Erythroblast (primary cell): ENCODE measurements around the gene FHAD1.
"Not testable (repeated sequence)": the region's sequence is repeated elsewhere in the genome, so short reads cannot be mapped to it uniquely, and the experiment has no call there.

Experiments used
- DNase-seq, 2 experiments: peaks; one replicate each; lab custom pipeline; 2025; lab: John Stamatoyannopoulos, UW
- GATA1 ChIP-seq: IDR thresholded peaks from 2 replicates; pipeline ENCODE4 v1.6.1; 2011; ENCODE audit warnings: low read depth, mild to moderate bottlenecking, control low read depth, low read length, moderate library complexity
- POLR2A ChIP-seq: IDR thresholded peaks from 2 replicates; pipeline ENCODE4 v1.6.1; 2011; ENCODE audit warnings: mild to moderate bottlenecking, low read length

The FHAD1 gene

DNA sequence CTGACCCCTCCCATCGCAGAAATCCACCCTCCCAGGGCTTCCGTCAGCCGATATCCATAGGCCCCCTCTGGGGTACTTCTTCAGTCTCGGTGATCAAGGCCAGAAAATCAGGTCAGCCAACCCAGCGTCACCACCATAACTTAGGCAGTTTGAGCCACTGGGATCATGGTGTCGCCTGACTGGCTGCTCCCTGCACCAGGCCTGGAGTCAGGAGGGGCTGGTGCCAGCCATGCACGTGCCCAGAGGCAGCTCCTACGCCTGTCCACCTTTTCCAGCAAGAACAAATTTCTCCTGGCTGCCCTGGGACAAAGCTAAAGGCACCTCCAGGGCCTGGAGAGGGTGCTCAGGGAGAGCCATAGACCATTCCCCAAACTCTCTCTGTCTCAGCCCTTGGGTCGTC, 186.4 kb downstream of the FHAD1 start:
- TF ChIP-seq POLR2A (no peak), GATA1 (no peak)
- no peak for DNase-seq

DNA sequence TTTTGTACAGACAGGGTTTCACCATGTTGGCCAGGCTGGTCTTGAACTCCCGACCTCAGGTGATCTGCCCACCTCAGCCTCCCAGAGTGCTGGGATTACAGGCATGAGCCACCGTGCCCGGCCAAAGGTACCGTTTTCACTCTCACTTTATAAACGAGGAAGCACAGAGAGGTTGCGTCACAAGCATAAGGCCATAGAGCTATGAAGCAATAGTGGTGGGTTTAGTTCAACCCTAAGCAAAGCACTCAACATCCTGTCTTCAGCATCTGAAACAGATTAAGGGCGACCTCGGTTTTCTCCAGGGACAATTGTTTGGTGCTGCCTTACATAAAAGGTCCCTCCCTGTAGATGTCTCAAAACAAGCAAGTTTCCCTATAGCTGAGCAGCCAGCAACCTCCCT, 187.7 kb downstream of the FHAD1 start:
- DNase-seq: not testable (repeated sequence)

DNA sequence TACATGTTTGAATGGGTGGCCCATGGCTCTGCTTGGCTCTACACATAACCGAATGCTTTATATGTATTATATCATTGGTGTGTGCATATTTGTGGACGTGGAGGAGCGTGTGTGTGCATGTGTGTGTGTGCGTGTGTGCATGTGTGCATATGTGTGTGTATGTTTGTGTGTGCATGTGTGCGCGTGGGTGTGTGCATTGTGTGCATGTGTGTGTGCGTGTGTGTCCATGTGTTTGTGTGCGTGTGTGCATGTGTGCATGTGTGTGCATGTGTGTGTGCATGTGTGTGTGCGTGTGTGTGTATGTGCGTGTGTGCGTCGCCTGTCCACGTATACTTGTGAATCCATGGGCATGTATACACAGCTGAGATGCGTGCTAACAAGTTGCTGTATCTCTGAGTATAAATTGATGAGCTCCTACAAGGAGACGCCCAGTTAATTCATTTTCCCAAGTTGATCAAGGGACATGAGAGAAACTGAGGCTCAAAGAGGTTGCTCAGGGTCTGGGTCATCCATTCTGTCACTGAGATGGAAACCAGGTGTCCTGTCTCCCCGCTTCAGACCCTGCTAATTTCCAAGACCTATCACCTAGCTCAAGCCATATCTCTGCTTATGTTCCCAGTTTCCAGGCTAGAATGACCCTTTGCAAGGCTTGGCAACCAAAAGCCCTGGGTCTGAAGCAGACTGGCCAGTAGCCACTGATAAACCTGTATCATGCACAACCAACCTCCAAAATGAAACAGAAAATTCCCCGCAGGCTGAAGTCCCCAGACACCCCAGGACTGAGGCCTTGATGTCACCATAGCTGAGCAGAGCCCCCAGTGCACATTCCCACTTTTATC, 188.4 kb downstream of the FHAD1 start:
- no peak for TF ChIP-seq GATA1
- TF ChIP-seq POLR2A: no peak

DNA sequence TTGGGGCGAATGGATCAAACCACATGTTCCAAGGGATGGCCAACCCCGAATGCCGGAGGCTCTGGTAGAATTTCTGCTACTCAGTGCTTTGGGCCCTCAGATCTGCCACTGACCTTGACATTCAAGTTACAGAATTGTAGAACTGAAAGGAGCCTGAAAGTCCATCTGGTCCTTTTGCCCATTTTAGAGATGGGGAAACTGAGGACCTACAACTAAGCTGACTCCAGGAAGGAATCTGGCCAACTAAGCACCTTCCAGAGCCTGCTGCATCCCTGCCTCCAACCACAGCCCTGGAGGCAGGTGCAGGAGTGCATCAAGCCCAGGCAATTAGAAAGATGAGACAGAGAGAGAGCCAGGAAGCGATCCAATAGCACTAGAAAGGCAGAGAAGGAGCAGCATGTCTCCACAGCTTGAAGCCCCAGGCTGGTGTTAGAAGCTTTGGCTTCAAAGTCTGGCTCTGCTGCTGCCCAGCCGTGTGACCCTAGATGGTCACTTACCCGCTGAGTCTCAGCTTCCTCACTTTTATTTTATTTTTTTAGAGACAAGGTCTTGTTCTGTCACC, 189.9 kb downstream of the FHAD1 start:
- no peak for DNase-seq
- TF ChIP-seq POLR2A: no peak
- no peak for TF ChIP-seq GATA1

More for the DNA sequence above, 188.4 kb downstream of the FHAD1 start:
- DNase-seq: no peak

DNA sequence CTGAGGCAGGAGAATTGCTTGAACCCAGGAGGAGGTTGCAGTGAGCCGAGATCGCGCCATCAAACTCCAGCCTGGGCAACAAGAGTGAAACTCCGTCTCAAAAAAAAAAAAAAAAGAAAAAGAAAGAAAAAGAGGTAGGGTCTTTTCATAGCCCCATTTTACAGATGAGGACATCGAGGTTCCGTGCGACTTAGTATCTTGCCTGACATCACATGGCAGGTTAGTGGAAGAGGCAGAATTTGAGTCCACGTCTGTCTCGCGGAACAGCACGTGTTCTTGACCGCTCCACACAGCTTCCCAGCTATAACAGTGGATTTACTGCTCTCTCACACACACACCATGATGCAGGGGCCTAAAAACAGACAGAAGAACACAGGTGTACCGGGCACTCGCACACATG, 192.3 kb downstream of the FHAD1 start:
- TF ChIP-seq GATA1: no peak
- TF ChIP-seq POLR2A: no peak
- DNase-seq: no peak

DNA sequence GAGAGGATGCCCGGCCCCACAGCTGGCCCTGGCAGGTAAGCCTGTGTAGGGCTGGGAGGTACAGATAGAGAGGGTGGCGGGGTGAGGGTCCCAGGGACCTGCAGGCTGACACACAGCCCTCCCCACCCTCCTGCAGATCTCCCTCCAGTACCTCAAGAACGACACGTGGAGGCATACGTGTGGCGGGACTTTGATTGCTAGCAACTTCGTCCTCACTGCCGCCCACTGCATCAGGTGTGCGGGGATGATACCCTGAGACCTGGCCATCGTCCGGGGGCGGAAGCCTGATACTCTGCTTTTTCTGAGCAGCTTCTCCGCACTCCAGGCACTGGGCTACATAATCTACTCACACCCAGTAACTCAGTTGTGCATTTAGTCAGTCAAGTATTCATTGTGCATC, 193.3 kb downstream of the FHAD1 start:
- DNase-seq: no peak
- TF ChIP-seq POLR2A (no peak), GATA1 (no peak)

DNA sequence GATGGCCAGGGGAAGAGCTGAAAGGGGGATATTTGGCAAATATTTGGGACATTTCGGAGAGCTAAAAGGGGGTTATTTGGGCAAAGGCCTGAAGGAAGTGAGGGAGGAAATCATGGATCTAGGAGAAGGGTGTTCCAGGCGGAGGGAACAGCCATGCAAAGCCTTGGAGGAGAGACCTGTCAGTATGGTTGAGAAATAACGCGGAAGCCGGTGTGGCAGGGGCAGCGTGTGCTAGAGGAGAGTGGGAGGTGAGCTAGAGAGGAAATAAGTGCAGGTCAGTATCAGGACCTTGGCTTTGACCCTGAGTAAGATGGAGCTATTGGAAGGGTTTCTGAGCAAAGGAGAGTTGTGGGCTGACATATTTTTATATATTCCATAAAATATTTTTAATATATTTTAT, 194.2 kb downstream of the FHAD1 start:
- no peak for DNase-seq
- TF ChIP-seq GATA1 (no peak), POLR2A (no peak)

DNA sequence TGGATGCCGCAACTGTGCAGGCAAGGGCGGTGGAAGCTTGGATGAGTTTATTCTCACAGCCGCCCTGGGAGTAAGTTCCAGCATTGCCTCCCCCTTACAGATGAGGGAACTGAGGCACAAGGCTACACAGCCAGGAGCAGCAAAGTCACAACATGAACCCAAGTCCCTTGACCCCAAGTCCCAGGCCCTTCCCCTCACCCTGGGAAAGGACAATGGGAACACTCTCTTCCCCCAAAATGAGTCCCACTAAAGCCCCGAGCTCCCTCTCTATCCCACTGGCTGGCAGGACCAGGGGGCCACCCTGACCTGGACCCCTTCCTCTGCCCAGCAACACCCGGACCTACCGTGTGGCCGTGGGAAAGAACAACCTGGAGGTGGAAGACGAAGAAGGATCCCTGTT, 195.1 kb downstream of the FHAD1 start:
- DNase-seq: no peak
- no peak for TF ChIP-seq POLR2A
- TF ChIP-seq GATA1: no peak

DNA sequence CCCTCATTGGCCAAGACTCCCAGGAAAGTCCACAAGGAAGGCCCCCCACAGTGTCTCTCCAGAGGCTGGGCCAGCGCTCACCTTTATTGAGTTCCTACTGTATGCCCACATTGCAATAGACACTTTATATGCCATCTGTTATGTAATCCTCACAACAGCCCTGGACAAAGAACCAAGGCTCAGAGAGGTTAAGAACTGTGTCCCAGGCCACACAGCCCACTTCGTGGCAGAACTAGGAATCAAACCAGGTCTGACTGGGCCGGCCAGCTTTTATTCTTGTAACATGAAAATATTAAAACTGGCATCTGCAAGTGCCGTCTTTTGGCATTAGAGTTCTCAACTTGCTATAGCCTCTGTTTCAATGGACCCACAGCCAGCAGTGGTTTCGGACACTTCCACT, 195.7 kb downstream of the FHAD1 start:
- no peak for DNase-seq
- TF ChIP-seq GATA1 (no peak), POLR2A (no peak)

DNA sequence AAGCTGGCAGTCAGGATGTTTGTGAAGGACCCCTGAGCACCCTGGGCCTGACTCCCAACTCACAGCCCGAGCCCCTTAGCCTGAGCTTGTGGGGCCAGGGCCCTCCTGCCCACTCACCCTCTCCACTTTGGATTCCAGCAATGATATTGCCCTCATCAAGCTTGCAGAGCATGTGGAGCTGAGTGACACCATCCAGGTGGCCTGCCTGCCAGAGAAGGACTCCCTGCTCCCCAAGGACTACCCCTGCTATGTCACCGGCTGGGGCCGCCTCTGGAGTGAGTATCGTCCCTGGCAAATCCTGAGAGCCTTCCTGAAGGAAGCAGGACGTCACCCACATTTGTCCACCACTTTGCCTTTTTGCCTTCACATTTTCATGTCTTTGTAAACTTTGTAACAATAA, 196.3 kb downstream of the FHAD1 start:
- TF ChIP-seq GATA1: no peak
- no peak for TF ChIP-seq POLR2A
- DNase-seq: no peak

DNA sequence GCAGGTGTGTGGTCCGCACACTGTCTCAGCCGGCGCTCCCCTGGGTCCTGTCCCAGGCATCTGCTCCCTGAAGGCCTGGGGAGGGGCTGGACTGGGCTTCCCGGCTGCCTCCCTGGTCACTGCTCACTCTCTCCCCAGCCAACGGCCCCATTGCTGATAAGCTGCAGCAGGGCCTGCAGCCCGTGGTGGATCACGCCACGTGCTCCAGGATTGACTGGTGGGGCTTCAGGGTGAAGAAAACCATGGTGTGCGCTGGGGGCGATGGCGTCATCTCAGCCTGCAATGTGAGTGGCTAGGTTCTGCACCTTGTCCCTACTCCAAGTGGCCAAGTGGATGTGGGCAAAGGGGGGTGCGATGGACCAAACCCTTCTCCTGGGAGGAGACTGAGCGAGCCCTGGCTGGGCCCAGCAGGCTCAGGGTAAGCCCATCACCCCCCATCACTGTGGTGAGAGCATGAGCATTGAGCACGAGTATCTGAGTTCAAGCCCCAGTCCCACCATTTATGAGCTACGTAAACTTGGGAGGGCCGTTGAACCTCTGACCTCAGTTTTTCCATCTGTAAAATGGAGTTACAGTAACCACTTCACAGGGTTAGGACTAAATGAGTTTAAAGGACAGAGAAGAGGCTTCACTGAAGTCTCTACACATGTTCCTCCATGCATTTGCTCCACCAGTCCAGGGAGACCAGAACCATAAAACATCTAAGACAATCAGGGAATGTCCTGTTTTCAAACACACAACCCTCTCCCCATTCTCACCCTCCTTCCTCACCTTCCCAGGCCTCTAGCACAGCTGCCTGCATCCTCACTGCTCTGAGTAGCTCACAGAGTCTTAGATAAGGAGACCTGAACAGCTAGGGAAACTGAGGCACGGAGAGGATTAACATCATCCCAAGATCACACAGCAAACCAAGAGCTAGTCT, 197.7 kb downstream of the FHAD1 start:
- TF ChIP-seq GATA1 (no peak), POLR2A (no peak)
- DNase-seq: no peak

DNA sequence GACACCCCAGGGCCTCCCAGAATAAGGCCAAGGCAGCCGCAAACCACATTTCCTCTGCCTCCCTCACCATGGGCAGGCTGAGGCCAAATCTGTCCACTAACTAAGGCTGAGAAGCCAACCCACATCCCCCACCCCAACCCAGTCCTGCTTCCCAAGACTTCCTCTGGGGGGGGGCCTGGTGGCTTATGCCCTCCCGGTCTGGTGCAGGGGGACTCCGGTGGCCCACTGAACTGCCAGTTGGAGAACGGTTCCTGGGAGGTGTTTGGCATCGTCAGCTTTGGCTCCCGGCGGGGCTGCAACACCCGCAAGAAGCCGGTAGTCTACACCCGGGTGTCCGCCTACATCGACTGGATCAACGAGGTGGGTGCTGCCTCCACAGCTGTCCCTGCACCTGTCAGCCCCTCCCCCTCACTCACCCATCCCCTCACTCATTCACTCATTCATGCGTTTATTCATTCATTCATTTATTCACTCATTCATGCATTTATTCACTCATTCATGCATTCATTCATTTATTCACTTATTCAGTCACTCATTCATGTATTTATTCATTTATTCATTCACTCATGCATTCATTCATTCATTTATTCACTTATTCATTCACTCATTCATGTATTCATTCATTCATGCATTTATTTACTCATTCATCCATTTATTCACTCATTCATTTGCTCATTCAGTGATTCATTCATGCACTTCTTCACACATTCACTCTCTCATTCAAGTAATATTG, 198.5 kb downstream of the FHAD1 start:
- DNase-seq: no peak
- no peak for TF ChIP-seq POLR2A
- TF ChIP-seq GATA1: no peak

DNA sequence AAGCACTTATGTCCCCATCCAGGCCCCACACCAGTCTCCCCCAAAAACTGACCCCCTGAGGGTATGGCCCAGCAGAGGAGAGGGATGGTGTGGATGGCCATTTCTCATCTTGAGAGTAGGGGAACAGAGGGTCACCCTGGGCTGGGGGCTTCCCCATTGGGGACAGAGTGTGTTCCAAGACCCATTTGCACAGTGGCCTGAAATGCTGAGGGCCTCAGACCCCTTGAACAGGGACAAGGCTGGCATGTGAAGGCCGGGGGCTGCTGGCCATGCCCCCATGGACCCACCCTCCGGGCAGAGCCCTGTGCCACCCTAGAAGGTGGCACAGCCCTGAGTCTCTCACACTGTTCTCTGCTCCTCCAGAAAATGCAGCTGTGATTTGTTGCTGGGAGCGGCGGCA, 199.2 kb downstream of the FHAD1 start:
- no peak for TF ChIP-seq POLR2A
- no peak for TF ChIP-seq GATA1
- no peak for DNase-seq
